NOMO-1 treated with dmso at 0.1 percent for 144 hours (cell line): Measurements from ENCODE around the gene EFCAB6.

ENCODE experiments used
- DNase-seq: peaks from one replicate; lab custom pipeline; 2025; ENCODE audit not compliant: unreplicated experiment; lab: John Stamatoyannopoulos, UW

The EFCAB6 gene

DNA sequence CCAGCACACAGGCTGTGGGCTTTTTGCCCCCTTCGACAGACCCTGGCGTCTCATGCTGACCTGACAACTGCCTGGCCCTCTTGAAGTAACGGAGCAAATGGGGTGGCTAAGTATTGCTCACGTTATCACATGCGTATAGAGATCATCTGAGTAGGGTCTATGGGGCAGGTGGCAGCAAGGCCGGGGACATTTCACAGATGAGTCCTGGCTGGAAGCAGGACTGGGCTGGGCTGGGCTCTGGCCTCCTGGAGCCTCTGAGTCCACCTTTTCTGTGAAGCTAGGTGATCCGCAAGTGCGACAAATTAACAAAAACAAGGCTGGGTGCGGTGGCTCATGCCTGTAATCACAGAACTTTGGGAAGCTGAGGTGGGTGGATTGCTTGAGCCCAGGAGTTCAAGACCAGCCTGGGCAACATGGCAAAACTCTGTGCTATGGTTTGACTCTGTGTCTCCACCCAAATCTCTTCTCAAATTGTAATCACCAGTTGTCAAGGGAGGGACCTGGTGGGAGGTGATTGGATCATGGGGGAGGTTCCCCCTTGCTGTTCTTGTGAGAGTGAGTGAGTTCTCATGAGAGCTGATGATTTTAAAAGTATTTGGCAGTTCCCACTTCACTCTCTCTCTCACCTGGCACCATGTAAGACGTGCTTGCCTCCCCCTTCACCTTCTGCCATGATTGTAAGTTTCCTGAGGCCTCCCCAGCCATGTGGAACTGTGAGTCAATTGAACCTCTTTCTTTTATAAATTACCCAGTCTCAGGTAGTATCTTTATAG, 278.3 kb downstream of the EFCAB6 start:
- no peak for DNase-seq

- no peak for DNase-seq
Measured at GRCh38 chr22:43533156-43533530, 279.0 kb downstream of the EFCAB6 start.

DNA sequence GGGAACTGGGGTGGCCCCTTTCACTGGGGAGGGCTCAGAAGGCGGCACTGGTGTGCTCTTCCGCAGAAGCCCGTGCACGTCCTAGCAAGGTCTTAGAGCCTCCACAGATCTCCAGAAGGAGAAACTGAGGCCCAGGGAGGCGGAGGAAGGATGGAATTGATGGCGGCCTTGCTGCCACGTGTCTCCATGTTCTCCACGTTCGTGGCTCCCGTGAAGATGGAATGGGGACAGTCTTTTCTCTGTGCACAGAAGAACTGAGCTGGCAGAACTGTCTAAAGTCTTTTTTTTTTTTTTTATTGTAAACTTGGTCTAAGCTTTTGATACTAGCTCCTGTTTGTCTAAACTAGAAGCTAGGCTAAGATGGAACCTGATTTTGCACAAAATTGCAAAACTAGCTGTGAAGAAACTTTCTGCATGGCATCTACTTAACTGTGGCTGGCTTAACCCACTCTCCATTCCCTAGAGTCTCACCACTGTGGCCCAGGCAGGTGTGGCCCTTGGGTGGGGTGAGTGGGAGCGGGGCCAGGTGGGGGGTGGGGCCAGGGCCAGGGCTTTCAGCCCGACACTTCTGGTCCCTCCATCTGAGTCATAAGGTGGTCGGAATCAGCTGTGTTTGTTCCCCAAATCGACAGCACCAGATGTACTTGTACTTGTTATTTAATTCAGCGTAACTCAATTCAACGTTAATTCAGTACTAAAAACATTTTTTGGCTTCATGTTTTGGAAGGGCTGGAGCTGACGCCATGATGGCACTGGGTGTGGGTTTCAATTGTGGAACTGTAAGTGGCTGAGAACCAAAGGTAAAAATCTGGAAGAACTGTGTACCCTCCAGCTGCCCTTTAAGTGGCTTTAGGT, 279.6 kb downstream of the EFCAB6 start:
- no peak for DNase-seq

GRCh38 chr22:43531651-43532050, 280.5 kb downstream of the EFCAB6 start:
- no peak for DNase-seq

DNA sequence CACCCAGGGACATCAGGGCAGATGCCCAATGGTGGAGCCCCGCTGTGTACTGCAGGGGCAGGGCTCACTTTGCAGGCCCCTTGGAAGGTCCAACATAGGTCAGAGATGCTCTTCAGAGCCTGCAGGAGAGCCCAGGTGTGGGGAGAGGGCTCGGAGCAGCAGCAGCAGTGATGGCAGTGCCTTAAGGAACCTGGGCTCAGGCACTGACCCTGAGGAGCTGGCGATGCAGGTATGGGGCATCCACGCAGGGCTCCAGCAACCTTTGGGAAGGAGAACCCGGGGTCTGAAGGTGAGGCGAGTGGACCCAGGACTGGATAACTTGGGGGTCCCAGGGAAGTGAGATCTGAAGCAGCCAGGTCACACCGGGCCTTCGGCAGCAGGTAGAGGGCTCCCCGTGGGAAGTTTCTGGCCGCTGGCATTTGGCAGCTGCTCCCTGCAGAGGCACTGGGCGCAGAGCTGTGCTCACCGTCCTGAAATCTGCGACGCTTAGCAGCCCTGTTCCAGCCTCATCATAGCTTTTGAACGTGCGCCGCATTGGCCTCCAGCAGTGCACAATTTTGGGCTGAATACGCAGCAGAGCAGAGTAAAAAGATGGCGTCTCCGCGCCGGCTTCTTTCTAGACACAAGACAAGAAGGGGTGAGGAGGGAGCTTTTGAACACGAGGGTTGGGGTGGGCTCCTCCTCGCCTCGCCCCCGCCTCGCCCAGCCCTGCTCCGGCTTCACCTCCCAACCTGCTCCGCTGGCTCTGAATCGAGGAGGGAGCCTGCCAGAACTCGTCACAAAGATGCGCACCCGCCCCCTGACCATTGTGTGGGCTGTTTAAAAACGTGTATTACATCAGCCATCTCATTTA, 281.5 kb downstream of the EFCAB6 start:
- DNase-seq = no peak

GRCh38 chr22:43529934-43530333, 282.2 kb downstream of the EFCAB6 start:
- DNase-seq = no peak

GRCh38 chr22:43529461-43529860, 282.6 kb downstream of the EFCAB6 start:
- no peak for DNase-seq

DNA sequence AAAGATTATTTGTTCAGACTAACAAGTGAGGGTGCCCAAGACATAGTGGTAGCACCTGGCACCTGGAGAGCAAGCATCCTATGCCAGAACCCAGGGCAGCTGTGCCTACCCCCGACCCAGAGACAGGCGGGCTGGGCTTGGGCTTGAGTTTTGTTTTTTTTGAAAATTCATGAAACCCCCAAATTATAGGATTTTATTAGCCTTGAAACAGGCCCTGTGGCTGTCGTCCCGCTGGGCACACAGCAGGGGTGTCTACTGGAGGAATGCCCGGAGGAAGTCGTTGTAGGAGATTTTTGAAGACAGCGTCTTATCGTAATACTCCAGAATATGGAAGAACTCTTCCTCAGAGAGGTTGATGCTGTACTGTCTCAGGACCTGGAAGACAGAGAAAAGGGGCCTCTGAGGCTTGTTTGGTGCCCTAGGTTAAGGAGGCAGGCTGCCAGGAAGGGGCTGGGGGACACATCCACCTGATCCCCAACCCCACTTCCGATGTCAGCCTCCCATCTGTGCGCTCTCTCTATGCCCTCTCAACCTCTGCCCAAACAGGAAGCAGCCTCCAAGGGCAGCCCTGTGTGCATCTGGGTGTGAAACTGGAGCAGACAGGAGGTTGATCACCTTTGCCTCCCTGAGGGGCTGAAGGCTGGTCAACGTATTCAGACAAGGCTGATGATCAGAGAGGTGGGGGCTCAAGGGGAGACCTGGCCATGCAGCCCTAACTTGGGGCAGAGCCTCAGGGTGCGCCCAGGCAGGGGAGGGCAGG, 283.3 kb downstream of the EFCAB6 start:
- no peak for DNase-seq

DNA sequence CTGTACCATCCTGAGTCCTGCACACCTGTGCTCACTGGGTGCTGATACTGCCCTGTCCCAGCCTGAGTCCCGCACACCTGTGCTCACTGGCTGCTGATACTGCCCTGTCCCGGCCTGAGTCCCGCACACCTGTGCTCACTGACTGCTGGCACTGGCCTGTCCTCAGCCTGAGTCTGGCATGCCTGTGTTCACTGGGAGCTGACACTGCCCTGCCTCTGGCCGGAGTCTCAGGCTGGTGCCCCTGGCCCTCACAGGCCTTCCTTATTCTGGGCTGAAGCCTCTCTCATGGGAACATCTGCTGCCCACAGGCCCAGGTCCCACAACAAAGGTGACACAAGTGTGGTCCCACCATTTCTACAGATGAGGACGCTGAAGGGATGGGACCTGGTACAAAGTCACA, 285.2 kb downstream of the EFCAB6 start:
- no peak for DNase-seq

GRCh38 chr22:43526117-43526655, 285.9 kb downstream of the EFCAB6 start:
- no peak for DNase-seq

- DNase-seq = no peak
Measured at GRCh38 chr22:43521716-43522115, 290.4 kb downstream of the EFCAB6 start.

GRCh38 chr22:43520632-43521039, 291.5 kb downstream of the EFCAB6 start:
- DNase-seq = no peak

- no peak for DNase-seq
Measured at GRCh38 chr22:43516996-43517635, 295.0 kb downstream of the EFCAB6 start.

GRCh38 chr22:43516386-43516785, 295.7 kb downstream of the EFCAB6 start:
- no peak for DNase-seq

- DNase-seq = no peak
Measured at GRCh38 chr22:43515902-43516301, 296.2 kb downstream of the EFCAB6 start.

GRCh38 chr22:43515411-43515810, 296.7 kb downstream of the EFCAB6 start:
- DNase-seq = no peak

DNA sequence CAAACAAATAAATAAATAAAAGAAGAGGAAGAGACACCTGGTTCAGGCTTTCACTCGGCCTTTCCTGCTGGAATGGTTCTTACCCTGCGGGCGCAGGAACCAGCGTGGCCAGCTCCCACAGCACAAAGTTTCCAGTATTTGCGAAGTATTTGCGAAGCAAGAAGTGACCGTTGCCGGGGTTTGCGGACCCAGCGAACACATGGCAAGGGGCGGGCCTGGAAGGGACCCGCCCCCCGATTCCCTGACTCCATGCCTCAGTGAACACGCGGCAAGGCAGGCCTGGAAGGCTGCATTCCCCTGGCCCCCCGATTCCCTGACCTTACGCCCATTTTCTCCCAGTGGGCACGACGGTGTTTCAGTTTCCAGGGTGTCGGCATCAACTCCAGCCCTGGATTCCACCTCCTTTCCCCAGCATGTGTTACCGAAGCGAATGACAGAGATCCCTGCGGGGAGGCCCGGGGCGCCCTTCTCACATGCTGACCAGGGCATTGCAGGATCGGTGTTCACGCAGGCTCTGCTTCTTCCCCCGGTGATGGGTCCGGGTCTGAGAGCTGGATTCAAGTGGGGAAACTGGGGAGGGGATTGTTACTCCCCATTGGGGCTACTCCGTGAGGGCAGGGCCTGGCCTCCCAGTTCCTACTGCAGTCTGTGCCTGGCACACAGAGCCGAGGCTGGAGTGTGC, 297.5 kb downstream of the EFCAB6 start:
- DNase-seq = no peak

- DNase-seq = no peak
Measured at GRCh38 chr22:43512279-43512678, 299.8 kb downstream of the EFCAB6 start.

GRCh38 chr22:43511276-43511910, 300.7 kb downstream of the EFCAB6 start:
- no peak for DNase-seq
